ENCODE data around the gene TNN. TPM values are rescaled to one million over a fixed set of nuclear protein-coding genes. Genes with fewer than 3 reads are reported as not detected.

Gene TNN
- total RNA-seq, 3 donors from 2014 or later (not counting 1 experiment from before 2014, with no cell fraction given), result not detected

DNA sequence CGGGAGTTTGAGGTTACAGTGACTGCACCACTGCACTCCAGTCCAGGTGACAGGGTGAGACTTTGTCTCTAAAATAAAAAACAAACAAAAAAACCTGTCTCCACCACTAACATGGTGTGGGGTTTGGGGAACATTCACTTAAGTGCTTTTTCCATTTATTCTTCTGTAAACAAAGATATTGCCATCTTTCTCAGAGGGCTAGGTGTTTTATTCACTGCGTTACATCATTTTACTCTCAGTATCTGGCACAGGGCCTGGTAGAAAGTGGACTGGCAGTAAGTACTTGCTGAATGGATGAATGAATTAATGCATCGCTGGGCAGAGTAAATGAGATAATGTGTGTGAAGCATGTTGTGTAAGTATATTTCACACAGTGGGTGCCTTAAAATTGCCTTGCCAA is 104.9 kb downstream of the TNN start:
- 95% methylated on average over 3 of the region's 3 CpGs for WGBS (ENCODE audit: insufficient coverage)
- TF ChIP-seq, protein P1, sequence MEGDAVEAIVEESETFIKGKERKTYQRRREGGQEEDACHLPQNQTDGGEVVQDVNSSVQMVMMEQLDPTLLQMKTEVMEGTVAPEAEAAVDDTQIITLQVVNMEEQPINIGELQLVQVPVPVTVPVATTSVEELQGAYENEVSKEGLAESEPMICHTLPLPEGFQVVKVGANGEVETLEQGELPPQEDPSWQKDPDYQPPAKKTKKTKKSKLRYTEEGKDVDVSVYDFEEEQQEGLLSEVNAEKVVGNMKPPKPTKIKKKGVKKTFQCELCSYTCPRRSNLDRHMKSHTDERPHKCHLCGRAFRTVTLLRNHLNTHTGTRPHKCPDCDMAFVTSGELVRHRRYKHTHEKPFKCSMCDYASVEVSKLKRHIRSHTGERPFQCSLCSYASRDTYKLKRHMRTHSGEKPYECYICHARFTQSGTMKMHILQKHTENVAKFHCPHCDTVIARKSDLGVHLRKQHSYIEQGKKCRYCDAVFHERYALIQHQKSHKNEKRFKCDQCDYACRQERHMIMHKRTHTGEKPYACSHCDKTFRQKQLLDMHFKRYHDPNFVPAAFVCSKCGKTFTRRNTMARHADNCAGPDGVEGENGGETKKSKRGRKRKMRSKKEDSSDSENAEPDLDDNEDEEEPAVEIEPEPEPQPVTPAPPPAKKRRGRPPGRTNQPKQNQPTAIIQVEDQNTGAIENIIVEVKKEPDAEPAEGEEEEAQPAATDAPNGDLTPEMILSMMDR (IDR thresholded peaks at IDR 0.05), result no peak
- intact Hi-C loops (cut with micrococcal nuclease), result no loop called here
- Mint-ChIP-seq H3K27me3 (ENCODE audit: low read depth in 2 of 2) (no peaks in the 10 kb centered on the region), H3K4me3 (no peak overlapping the region), H3K4me1 (peaks cover 49 to 50% of the 10 kb centered on the region in 2 donors), H3K27ac (no peak overlapping the region), H3K36me3 (peaks cover 9% of the 10 kb centered on the region), H3K9me3 (no peaks in the 10 kb centered on the region)
- DNase-seq (no peak), ATAC-seq (no peak)
- no peak overlapping the region for H3K27ac ChIP-seq (ENCODE audit: low read length)
- H3K27me3 ChIP-seq (ENCODE audit: control insufficient read depth, insufficient read depth, low read length), result no peaks in the 10 kb centered on the region
- peaks cover 27% of the 10 kb centered on the region for H3K36me3 ChIP-seq (ENCODE audit: control insufficient read depth, insufficient read depth, low read length)
- no peaks in the 10 kb centered on the region for H3K9me3 ChIP-seq (ENCODE audit: control insufficient read depth, insufficient read depth, low read length)
- H3K4me3 ChIP-seq (ENCODE audit: low read length), result no peak overlapping the region
- H3K4me1 ChIP-seq (ENCODE audit: control insufficient read depth, insufficient read depth, low read length), result peaks cover 5% of the 10 kb centered on the region

DNA sequence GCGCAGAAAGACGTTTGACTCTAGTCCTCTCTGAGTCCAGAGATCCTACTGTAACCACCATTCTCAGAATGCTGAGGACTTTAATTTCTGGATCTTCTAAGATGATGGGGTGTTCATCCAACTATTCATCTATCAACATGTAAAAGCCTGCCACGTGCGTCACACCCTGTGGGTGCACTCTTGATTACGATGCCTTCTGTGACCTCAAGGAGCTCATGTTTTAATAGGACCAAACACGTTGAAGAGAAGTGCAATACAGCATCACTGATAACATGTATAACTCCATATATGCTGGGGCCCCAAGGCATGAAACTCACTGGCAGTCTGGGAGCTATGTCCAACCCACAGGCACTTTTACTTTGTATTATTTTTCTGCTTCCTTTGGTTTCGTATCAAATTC is 105.9 kb downstream of the TNN start:
- ATAC-seq (peak in 1 of 3 donors; percentile 14), DNase-seq (no peak)
- H3K9me3 Mint-ChIP-seq, result no peaks in the 10 kb centered on the region
- 92% methylated on average over 6 of the region's 7 CpGs for WGBS (ENCODE audit: insufficient coverage)
- peaks cover 42 to 43% of the 10 kb centered on the region in 2 donors for H3K4me1 Mint-ChIP-seq
- no peak overlapping the region for H3K27ac ChIP-seq (ENCODE audit: low read length)
- no peaks in the 10 kb centered on the region for H3K4me1 ChIP-seq (ENCODE audit: control insufficient read depth, insufficient read depth, low read length)
- no peak overlapping the region for H3K4me3 ChIP-seq (ENCODE audit: low read length)
- no peak overlapping the region for H3K27ac Mint-ChIP-seq
- no peaks in the 10 kb centered on the region for H3K27me3 ChIP-seq (ENCODE audit: control insufficient read depth, insufficient read depth, low read length)
- TF ChIP-seq, protein P1 (IDR thresholded peaks at IDR 0.05), result no peak
- no peaks in the 10 kb centered on the region for H3K9me3 ChIP-seq (ENCODE audit: control insufficient read depth, insufficient read depth, low read length)
- H3K36me3 Mint-ChIP-seq, result peaks cover 9% of the 10 kb centered on the region
- H3K27me3 Mint-ChIP-seq (ENCODE audit: low read depth in 2 of 2), result no peaks in the 10 kb centered on the region
- no peak overlapping the region for H3K4me3 Mint-ChIP-seq
- intact Hi-C loops (cut with micrococcal nuclease), result no loop called here
- H3K36me3 ChIP-seq (ENCODE audit: control insufficient read depth, insufficient read depth, low read length), result peaks cover 26% of the 10 kb centered on the region

DNA sequence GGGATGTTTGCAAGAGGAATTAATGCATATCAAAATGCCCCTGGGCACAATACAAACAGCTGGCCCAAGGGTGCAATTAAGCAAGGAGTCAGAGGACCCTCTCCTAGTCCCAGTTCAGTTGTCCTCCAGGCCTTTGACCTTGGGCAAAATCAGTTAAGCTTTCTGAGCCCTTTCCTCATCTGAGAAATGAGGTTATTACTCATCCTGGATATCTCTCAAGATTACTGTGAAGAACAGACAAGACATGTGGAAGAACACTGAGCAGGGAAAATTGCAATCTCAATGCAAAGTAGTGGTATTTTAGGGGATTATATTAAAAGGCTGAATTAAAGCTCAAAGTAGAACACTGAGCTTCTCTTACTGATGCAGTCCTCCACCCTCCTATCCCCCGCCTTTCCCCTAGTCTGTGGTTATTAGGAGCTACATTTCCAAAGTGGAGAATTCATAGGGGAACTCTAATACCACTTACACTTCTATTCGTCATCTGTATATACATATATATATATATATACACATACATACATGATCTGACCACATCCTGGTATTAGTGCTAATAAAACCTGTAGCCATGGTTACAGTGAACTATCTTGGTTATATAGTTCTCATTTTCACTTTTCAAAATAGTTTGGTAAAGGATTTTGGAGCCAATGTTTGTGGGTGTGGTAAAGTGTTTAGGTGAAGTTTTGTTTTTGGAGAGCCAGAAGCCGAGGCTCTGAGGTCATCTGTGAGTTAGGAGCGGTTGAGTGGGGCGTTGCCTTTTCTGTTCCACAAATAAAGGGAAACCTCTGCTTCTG is 106.9 kb downstream of the TNN start:
- no peaks in the 10 kb centered on the region for H3K27me3 ChIP-seq (ENCODE audit: control insufficient read depth, insufficient read depth, low read length)
- intact Hi-C loops (cut with micrococcal nuclease), result no loop called here
- peaks cover 42% of the 10 kb centered on the region in 2 donors for H3K4me1 Mint-ChIP-seq
- 76% methylated on average over 3 of the region's 5 CpGs for WGBS (ENCODE audit: insufficient coverage)
- H3K27ac Mint-ChIP-seq, result peak overlapping the region in 1 of 2 donors; percentile 23
- no peak overlapping the region for H3K4me3 ChIP-seq (ENCODE audit: low read length)
- no peaks in the 10 kb centered on the region for H3K27me3 Mint-ChIP-seq (ENCODE audit: low read depth in 2 of 2)
- DNase-seq, result peak in 1 of 2 donors; percentile 50
- H3K27ac ChIP-seq (ENCODE audit: low read length), result no peak overlapping the region
- no peaks in the 10 kb centered on the region for H3K4me1 ChIP-seq (ENCODE audit: control insufficient read depth, insufficient read depth, low read length)
- no peak for ATAC-seq
- H3K9me3 ChIP-seq (ENCODE audit: control insufficient read depth, insufficient read depth, low read length), result no peaks in the 10 kb centered on the region
- TF ChIP-seq, protein P1 (IDR thresholded peaks at IDR 0.05), result no peak
- H3K4me3 Mint-ChIP-seq, result no peak overlapping the region
- peaks cover 26% of the 10 kb centered on the region for H3K36me3 ChIP-seq (ENCODE audit: control insufficient read depth, insufficient read depth, low read length)
- peaks cover 9% of the 10 kb centered on the region for H3K36me3 Mint-ChIP-seq
- H3K9me3 Mint-ChIP-seq, result no peaks in the 10 kb centered on the region

Measured in natural killer cell (primary cell).